HFFc6 (cell line): ENCODE results near the gene PCSK6. TPM values are rescaled to one million over a fixed set of nuclear protein-coding genes. Genes with fewer than 3 reads are reported as not detected.

ENCODE experiments used
- DNase-seq: peaks from one replicate; pipeline ENCODE4 v3.0.0-alpha.2; 2018
- H3K27ac Mint-ChIP-seq: 2 replicates; pipeline ENCODE4 v1.8.0; 2020; ENCODE audit warnings: mild to moderate bottlenecking, mixed read lengths
- H3K27me3 Mint-ChIP-seq: 2 replicates; pipeline ENCODE4 v1.8.0; 2021; ENCODE audit warnings: mild to moderate bottlenecking, moderate library complexity, mixed read lengths; ENCODE audit not compliant: insufficient read depth
- H3K36me3 Mint-ChIP-seq: 2 replicates; pipeline ENCODE4 v1.8.0; 2021; ENCODE audit warnings: low read depth, mixed read lengths
- H3K4me1 Mint-ChIP-seq: 2 replicates; pipeline ENCODE4 v1.8.0; 2020; ENCODE audit warnings: low read depth, mixed read lengths
- H3K4me3 Mint-ChIP-seq: 2 replicates; pipeline ENCODE4 v1.8.0; 2020; ENCODE audit warnings: mild to moderate bottlenecking, moderate library complexity, mixed read lengths
- H3K9me3 Mint-ChIP-seq: 2 replicates; pipeline ENCODE4 v1.8.0; 2020; ENCODE audit warnings: mild to moderate bottlenecking, mixed read lengths
- CTCF ChIP-seq: fragments of 200-600 bp; sonication (generic); IDR thresholded peaks from 2 replicates; pipeline ENCODE4 v1.5.0; 2021; ENCODE audit warnings: antibody characterized with exemption, mild to moderate bottlenecking
- total RNA-seq, 6 experiments: library from RNA; stranded (reverse); fragmentation: NEBNext Ultra II Directional; extraction: Animal tissue kit (Norgen Biotek cat#: 25700); gene quantifications; 2 replicates in 1 of 6; 3 replicates in 5 of 6; pipeline ENCODE4 v1.2.3, GENCODE V29; 2021

Gene PCSK6
- total RNA-seq, 6 experiments from 2014 or later, result not detected

- H3K27ac Mint-ChIP-seq, result no peak overlapping the region
- no peak for TF ChIP-seq CTCF
- no peaks in the 10 kb centered on the region for H3K36me3 Mint-ChIP-seq
- DNase-seq, result no peak
- peaks cover 5% of the 10 kb centered on the region; the same call in 1 of the 2 replicates for H3K4me1 Mint-ChIP-seq
- peaks cover 35% of the 10 kb centered on the region for H3K27me3 Mint-ChIP-seq
- no peak overlapping the region for H3K4me3 Mint-ChIP-seq
- no peaks in the 10 kb centered on the region for H3K9me3 Mint-ChIP-seq
Observed at GRCh38 chr15:101315736-101316135, 173.8 kb downstream of the PCSK6 start.

- Mint-ChIP-seq H3K4me1 (no peaks in the 10 kb centered on the region), H3K4me3 (no peak overlapping the region), H3K27me3 (peaks cover 27% of the 10 kb centered on the region), H3K36me3 (no peaks in the 10 kb centered on the region), H3K9me3 (no peaks in the 10 kb centered on the region), H3K27ac (no peak overlapping the region)
- no peak for TF ChIP-seq CTCF
- no peak for DNase-seq
Observed at GRCh38 chr15:101314336-101315125, 175.0 kb downstream of the PCSK6 start.

GRCh38 chr15:101313041-101313761 lies 176.3 kb downstream of the PCSK6 start:
- Mint-ChIP-seq H3K9me3 (no peaks in the 10 kb centered on the region), H3K36me3 (no peaks in the 10 kb centered on the region), H3K27me3 (peaks cover 17% of the 10 kb centered on the region), H3K4me3 (no peak overlapping the region), H3K4me1 (no peaks in the 10 kb centered on the region), H3K27ac (no peak overlapping the region)
- TF ChIP-seq CTCF, result no peak
- no peak for DNase-seq

- Mint-ChIP-seq H3K36me3 (no peaks in the 10 kb centered on the region), H3K27me3 (peaks cover 20% of the 10 kb centered on the region), H3K4me3 (no peak overlapping the region), H3K4me1 (no peaks in the 10 kb centered on the region), H3K9me3 (no peaks in the 10 kb centered on the region), H3K27ac (no peak overlapping the region)
- DNase-seq, result no peak
- TF ChIP-seq CTCF, result no peak
Observed at GRCh38 chr15:101310508-101310907, 179.0 kb downstream of the PCSK6 start.

- Mint-ChIP-seq H3K36me3 (no peaks in the 10 kb centered on the region), H3K4me1 (no peaks in the 10 kb centered on the region), H3K9me3 (no peaks in the 10 kb centered on the region), H3K27me3 (peaks cover 23% of the 10 kb centered on the region), H3K4me3 (no peak overlapping the region), H3K27ac (no peak overlapping the region)
- DNase-seq, result no peak
- TF ChIP-seq CTCF, result no peak
Observed at GRCh38 chr15:101310161-101310480, 179.4 kb downstream of the PCSK6 start.
